GM10248 (cell line): Measurements from ENCODE around the gene TMEM41B.

Experiments
- CTCF ChIA-PET: fragments of 300-600 bp; sonication (Branson Sonifier 250); formaldehyde crosslinking; extraction: SDS; loops from one replicate; lab custom pipeline; 2021; ENCODE audit warnings: antibody characterized with exemption; lab: Yijun Ruan, JAX
- POLR2A ChIA-PET: fragments of 350-650 bp; sonication (Branson Sonifier 250); formaldehyde crosslinking; extraction: SDS; loops from one replicate; lab custom pipeline; 2020; ENCODE audit warnings: antibody characterized with exemption; lab: Yijun Ruan, JAX
- DNase-seq: peaks from one replicate; pipeline ENCODE4 v3.0.0; 2012; ENCODE audit errors: extremely low spot score
- TF ChIP-seq, protein P1 (sequence below): IDR thresholded peaks from 2 replicates; pipeline ENCODE4 v1.5.1; 2012; ENCODE audit warnings: mild to moderate bottlenecking, low read depth; ENCODE audit errors: extremely low read depth, missing control alignments, control extremely low read depth

TMEM41B gene

DNA sequence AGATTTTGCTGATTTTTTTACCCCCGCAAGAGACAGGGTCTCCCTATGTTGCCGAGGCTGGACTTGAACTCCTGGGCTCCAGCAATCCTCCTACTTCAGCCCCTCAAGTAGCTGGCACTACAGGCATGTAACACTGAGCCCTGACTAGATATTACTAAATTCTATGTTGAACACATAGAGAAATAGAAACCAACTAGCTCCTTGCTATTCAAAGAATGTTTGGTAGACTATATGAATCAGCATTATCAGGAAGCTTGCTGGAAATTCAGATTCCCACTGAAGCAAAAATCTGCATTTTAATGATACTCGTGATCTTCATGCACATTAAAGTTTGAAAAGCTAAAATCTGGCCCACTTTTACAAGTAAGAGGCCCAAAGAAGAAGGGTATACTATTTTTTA lies 11.9 kb downstream of the TMEM41B start:
- CTCF ChIA-PET, result interaction anchor here (1.5 to 1.6 kb wide), 2 partner anchors 22 to 205 kb away, joined by 3 to 5 read pairs; no protein-coding TSS in a partner anchor

DNA sequence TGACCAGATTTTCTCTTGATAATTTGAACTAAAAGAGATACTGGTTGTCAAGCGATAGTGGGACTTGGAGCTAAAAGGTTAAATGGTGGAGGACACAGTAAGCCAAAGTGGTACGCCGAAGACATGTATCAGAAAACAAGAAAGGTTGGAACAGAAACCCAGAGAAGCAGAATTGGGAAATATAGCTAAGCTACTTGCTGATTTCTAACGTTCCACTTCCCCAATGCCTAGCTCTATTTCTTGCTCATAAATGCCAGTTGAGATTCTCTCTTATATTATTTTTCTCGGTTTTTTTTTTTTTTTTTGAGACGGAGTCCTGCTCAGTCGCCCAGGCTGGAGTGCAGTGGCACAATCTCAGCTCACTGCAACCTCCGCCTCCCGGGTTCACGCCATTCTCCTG lies 12.7 kb downstream of the TMEM41B start:
- TF ChIP-seq, protein P1, sequence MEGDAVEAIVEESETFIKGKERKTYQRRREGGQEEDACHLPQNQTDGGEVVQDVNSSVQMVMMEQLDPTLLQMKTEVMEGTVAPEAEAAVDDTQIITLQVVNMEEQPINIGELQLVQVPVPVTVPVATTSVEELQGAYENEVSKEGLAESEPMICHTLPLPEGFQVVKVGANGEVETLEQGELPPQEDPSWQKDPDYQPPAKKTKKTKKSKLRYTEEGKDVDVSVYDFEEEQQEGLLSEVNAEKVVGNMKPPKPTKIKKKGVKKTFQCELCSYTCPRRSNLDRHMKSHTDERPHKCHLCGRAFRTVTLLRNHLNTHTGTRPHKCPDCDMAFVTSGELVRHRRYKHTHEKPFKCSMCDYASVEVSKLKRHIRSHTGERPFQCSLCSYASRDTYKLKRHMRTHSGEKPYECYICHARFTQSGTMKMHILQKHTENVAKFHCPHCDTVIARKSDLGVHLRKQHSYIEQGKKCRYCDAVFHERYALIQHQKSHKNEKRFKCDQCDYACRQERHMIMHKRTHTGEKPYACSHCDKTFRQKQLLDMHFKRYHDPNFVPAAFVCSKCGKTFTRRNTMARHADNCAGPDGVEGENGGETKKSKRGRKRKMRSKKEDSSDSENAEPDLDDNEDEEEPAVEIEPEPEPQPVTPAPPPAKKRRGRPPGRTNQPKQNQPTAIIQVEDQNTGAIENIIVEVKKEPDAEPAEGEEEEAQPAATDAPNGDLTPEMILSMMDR, result no peak
- CTCF ChIA-PET, result interaction anchor here (1.5 to 1.6 kb wide), 2 partner anchors 21 to 206 kb away, joined by 3 to 5 read pairs; no protein-coding TSS in a partner anchor
- POLR2A ChIA-PET, result no interaction called here
- DNase-seq, result no peak

More for the DNA sequence above, 11.9 kb downstream of the TMEM41B start:
- POLR2A ChIA-PET, result no interaction called here
- no peak for DNase-seq
- TF ChIP-seq, protein P1, result no peak

DNA sequence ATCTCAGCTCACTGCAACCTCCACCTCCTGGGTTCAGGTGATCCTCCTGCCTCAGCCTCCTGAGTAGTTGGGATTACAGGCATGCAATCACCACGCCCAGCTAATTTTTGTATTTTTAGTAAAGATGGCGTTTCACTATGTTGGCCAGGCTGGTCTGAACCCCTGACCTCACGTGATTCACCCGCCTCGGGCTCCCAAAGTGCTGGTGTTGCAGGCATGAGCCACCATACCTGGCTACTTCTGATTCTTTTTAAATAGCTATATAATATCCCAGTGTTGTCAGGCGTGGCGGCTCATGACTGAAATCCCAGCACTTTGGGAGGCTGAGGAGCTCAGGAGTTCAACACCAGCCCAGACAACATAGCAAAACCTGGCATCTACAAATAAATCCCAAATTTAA lies 20.7 kb downstream of the TMEM41B start:
- CTCF ChIA-PET, result interaction anchor here (0.6 kb wide), 1 partner anchor 213 kb away, joined by 3 read pairs; no protein-coding TSS in a partner anchor
- POLR2A ChIA-PET, result interaction anchor here (0.7 kb wide), 1 partner anchor 16 kb away, joined by 5 read pairs; no protein-coding TSS in a partner anchor
- no peak for DNase-seq
- TF ChIP-seq, protein P1, result no peak

DNA sequence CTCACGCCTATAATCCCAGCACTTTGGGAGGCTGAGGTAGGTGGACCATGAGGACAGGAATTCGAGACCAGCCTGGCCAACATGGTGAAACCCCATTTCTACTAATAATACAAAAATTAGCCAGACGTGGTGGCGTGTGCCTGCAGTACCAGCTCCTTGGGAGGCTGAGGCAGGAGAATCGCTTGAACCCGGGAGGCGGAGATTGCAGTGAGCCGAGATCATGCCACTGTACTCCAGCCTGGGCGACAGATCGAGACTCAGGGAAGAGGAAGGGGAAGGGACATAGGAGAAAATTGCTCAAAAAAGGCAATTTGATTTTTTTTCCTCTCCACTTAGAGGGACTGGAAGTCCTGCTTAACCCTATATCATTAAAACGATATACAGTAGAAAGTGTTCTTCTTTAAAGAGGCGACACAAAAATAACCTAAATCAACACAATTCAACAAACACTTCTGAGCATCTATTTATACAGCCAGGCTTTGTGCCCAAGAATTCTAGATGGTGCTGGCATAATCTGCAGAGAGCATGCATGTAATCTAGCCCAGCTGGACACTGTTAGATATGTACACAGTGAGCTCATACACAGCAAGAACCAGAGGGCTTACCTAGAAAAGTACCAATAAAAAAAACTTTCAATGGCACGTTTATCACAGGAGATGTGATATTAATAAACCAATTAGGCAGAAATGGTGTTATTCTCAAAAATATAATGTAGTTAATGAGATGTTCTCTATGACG lies 28.4 kb downstream of the TMEM41B start:
- POLR2A ChIA-PET, result interaction anchor here (0.6 kb wide), 1 partner anchor 1523 kb away, joined by 6 read pairs; no protein-coding TSS in a partner anchor
- TF ChIP-seq, protein P1, result no peak
- CTCF ChIA-PET, result no interaction called here
- no peak for DNase-seq

GRCh38 chr11:9280655-9281301 lies 33.6 kb downstream of the TMEM41B start:
- peak; percentile 47 for DNase-seq
- TF ChIP-seq, protein P1, result no peak
- POLR2A ChIA-PET, result interaction anchor here (0.7 to 1.4 kb wide), 3 partner anchors 11 to 180 kb away, joined by 3 to 5 read pairs (median 3); partner anchors contain the start of gene ZNF143
- CTCF ChIA-PET, result interaction anchor here (0.8 to 1.2 kb wide), 6 partner anchors 16 to 115 kb away, joined by 3 read pairs; no protein-coding TSS in a partner anchor

DNA sequence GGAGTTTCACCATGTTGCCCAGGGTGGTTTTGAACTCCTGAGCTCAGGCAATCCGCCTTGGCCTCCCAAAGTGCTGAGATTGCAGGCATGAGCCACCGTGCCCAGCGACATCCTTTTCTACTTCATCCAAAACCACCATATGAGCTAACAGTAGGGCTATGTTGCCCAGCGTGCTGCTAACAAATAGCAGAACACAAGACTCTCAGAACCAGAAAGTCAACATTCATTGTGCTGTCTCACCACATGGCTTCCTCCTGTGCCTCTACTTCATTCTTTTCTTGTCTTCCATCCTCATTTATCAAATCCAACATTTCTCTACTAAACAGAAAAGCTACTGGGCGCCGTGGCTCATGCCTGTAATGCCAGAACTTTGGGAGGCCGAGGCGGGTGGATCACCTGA lies 37.2 kb downstream of the TMEM41B start:
- DNase-seq, result no peak
- POLR2A ChIA-PET, result no interaction called here
- TF ChIP-seq, protein P1, result no peak
- CTCF ChIA-PET, result interaction anchor here (0.8 to 4.6 kb wide), 4 partner anchors 11 to 230 kb away, joined by 3 to 14 read pairs (median 4); partner anchors contain the start of gene DENND5A
